Sigmoid colon (tissue), 4 donors: Measurements from ENCODE around the gene GPR68.

Experiments
- EP300 ChIP-seq, 4 donors: sonication (generic); formaldehyde crosslinking; IDR thresholded peaks; one replicate each; pipeline ENCODE4 v1.6.1; 2017; ENCODE audit warnings: antibody characterized with exemption in 4 of 4
- POLR2A ChIP-seq, 2 donors: fragments of 450-650 bp; IDR thresholded peaks; one replicate each; pipeline ENCODE4 v1.6.1; 2016; ENCODE audit warnings: antibody characterized with exemption in 2 of 2, mild to moderate bottlenecking in 2 of 2, moderate library complexity in 2 of 2
- TF ChIP-seq, protein P1 (sequence below), 4 experiments: fragments of 450-650 bp in 3 of 4; fragments of 200-600 bp in 1 of 4; IDR thresholded peaks; one replicate each; pipeline ENCODE4 v1.5.1; 2016 to 2019; ENCODE audit warnings: antibody characterized with exemption in 4 of 4, mild to moderate bottlenecking in 3 of 4, moderate library complexity in 2 of 4

DNA sequence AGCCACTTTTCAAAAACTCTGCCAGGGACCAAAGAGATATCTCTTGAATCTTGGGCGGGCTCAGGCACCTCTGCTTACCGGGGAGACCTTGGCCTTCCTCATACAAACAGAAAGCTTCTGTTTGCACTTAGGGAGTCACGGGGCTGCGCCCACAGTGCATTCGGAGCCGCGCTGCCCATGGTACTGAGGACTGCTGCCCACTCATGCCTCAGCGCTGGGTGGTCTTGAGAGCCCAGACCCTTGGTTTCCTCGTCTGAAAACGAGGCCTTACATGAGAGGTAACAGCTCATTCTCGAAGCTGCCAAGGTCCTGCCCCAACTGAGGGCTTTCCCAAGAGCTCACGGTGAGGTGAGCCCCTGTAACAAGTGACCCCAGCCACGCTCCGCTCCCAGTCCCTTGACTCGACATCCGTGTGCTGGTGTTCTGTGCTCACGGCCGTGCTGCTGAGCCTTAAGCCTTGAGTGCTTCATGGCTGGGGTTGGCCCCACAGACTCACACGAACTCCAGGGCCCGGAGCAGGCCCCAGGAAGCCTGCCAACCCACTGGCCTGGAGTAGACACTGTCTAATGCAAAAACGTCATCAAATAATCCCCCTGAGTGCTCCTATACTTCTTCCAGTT lies 47.4 kb upstream of the GPR68 start:
- TF ChIP-seq EP300 (IDR thresholded peaks at IDR 0.05) (no peak), POLR2A (IDR thresholded peaks at IDR 0.05) (no peak)
- TF ChIP-seq, protein P1, sequence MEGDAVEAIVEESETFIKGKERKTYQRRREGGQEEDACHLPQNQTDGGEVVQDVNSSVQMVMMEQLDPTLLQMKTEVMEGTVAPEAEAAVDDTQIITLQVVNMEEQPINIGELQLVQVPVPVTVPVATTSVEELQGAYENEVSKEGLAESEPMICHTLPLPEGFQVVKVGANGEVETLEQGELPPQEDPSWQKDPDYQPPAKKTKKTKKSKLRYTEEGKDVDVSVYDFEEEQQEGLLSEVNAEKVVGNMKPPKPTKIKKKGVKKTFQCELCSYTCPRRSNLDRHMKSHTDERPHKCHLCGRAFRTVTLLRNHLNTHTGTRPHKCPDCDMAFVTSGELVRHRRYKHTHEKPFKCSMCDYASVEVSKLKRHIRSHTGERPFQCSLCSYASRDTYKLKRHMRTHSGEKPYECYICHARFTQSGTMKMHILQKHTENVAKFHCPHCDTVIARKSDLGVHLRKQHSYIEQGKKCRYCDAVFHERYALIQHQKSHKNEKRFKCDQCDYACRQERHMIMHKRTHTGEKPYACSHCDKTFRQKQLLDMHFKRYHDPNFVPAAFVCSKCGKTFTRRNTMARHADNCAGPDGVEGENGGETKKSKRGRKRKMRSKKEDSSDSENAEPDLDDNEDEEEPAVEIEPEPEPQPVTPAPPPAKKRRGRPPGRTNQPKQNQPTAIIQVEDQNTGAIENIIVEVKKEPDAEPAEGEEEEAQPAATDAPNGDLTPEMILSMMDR (IDR thresholded peaks at IDR 0.05) = no peak
